ENCODE measurements around the gene ZNF548.
"Not testable (repeated sequence)": the region's sequence is repeated elsewhere in the genome, so short reads cannot be mapped to it uniquely, and the experiment has no call there.

ZNF548 gene
- total RNA-seq = 52.0 to 75.9 (median 73.7) reads per million in 4 experiments

DNA sequence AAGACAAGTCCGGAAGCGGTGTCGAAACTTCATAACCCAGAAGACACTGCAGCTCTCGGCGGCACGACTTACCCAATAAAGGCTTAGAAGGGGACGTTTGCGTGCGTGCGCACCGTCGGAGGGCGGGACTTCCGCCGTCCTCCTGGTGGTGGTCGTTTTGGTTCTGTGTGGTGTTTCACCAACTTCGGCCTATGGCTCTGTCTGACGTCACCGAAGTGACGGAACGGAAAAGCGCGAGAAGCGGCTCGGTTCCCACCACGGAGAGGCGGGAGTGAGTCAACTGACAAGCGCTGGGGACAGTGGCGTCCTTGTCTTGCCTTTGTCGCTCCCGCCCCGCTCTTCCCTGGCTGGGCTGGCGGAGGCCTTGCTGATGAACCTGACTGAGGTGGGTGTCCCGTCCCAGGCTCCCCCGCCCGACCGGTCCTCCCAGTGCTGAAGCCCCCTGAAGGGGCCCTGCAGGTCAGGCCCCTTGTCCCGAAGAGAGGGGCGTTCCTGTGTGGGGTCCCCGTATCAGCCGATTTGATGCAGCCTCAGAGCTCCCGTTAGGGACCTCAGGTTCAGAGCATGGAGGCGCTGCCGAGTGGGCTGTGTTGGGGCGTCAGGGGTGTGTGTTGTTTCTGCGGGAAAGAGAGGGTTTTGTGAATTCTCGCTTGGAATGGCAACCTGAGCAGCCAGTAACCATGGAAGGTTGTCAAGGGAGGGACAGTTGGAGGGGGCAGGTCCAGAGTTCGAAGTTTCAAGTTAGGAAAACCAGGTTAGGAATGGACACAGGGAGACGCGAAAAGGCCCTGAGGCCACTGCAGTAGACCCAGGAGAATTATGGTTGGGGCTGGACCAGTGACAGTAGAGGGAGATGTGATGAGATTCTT is at the start of gene ZNF548:
ZNF548 (plus strand) TSS at position 125 of the 869 bp plus-strand sequence; CDS start at position 371, 246 bp downstream.
- DNase-seq = peak; percentile 97

DNA sequence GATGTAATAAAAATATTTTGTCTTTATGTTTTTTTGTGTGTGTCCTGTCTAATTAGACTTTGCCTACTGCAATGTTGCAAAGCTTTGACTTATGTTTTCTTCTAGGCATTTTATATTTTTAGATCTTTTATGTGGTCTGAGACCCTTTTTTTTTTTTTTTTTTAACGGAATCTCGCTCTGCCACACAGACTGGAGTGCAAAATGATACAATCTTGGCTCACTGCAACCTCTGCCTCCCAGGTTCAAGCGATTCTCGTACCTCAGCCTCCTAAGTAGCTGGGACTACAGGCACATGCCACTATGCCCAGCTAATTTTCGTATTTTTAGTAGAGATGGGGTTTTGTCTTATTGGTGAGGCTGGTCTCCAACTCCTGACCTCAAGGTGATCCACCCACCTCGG is 47.1 kb upstream of the ZNF548 start:
- no peak for DNase-seq

DNA sequence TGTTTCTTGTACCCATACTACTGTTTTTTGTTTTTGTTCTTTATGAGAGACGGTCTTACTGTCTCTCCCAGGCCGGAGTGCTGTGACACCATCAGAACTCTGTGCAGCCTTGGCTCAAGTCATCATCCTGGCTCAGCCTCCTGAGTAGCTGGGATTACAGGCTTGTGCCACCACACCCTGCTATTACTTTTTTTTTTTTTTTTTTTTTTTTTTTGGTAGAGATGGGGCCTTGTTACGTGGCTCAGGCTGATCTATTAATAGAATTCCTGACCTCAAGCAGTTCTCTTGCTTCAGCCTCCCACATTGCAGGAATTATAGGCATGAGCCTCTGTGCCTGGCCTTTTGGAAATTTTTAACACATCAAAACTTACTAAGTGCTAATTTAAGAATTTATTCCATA is 41.5 kb upstream of the ZNF548 start:
- DNase-seq = no peak

DNA sequence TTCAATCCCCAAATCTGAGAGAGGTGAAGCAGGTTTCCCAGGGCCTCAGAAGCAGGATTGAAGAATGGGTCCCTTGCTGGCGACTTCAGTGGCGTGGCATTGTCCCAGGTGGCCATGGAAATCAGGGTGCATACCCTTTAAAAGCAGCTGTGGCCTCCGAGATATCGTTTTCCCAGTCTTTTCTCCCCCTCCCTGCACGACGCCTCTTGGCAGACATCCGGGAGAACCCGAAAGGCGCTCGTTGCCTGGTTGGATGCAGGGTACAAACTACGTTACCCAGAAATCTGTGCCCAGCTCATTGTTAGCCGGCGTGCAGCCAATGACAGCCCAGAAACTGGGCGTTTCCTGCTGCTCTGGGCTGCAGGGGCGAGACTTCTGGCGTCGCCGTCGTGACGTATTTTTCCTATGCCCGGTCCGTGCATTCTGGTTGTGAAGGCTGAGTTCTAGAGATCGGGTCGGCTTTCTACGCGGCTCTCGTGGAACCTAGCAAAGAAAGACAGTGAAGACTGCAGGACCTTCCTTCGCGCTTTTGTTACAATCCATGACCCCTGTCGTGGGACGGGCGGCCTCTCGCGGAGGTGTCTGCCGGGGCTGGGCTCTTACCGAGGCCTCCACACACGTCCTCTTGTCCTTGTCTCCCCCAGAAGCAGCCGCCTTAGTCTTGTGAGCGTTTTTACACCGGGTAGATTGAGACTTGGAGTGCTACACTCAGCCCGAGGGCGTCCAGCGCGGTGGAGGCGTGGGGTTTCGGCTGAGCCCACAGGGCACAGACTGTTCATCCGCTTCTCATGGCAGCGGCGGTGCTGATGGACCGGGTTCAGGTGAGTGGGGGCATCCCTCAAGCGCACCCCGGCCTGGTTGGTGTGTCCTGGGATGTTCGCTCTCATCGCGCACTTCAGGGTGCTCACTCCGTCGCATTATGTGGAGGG is 38.5 kb upstream of the ZNF548 start, which contains the start of gene ZNF304:
ZNF304 (plus strand) TSS at position 395 of the 929 bp plus-strand sequence; CDS start at position 789, 394 bp downstream.
- peak; percentile 65 for DNase-seq

DNA sequence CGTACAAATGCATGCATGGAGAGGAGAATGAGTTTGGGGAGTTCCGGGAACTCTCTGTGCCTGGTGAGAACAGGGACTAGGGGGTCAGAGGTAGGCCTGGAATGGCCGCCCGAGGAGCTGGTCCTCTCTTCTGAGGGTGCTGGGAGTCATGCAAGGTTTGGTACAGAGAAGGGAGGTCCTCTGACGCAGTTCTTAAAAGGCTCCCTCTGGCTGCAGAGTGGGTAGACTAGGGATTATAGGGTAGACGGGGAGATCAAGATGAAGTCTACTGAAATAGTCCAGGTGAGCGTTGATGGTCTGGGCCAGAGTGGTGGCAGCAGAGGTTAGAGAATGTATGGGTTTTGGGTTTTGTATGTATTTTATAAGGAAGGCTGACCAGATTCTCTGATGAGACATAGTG is 37.8 kb upstream of the ZNF548 start:
- no peak for DNase-seq

DNA sequence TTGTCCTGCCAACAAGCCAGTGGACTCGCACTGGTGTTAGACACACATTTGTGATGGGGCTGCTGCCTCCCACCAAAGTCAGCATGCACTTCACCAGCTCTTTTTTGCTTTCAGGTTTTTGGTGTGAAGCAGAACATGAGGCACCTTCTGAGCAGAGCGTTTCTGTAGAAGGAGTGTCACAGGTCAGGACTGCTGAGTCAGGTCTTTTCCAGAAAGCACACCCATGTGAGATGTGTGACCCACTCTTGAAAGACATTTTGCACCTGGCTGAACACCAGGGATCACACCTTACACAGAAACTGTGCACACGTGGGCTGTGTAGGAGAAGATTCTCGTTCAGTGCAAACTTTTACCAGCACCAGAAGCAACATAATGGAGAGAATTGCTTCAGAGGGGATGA is 33.7 kb upstream of the ZNF548 start:
- no peak for DNase-seq

DNA sequence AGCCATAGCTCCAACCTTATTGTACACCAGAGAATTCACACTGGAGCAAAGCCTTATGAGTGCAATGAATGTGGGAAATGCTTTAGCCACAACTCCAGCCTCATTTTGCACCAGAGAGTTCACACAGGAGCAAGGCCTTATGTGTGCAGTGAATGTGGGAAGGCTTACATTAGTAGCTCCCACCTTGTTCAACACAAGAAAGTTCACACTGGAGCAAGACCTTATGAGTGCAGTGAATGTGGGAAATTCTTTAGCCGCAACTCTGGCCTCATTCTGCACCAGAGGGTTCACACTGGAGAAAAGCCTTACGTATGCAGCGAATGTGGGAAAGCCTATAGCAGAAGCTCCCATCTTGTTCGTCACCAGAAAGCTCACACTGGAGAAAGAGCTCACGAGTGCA is 32.2 kb upstream of the ZNF548 start:
- no peak for DNase-seq

DNA sequence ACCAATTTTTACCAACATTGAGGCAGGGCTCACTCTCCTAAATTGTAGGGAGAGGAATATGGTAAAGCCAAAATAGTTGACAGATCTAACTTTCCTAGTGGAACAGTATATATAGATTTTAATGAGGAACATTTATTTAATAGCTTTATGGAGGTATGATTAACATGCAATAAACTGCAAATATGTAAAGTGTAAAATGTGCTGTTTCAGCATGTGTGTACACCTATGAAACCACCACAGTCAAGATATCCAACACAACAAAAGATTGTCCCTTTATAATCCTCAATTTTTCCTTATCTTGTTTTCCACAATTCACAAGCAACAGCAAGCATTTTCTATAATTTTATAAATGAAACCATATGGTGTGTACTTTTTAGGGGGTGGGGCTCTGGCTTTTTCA is 30.4 kb upstream of the ZNF548 start:
- DNase-seq = no peak

DNA sequence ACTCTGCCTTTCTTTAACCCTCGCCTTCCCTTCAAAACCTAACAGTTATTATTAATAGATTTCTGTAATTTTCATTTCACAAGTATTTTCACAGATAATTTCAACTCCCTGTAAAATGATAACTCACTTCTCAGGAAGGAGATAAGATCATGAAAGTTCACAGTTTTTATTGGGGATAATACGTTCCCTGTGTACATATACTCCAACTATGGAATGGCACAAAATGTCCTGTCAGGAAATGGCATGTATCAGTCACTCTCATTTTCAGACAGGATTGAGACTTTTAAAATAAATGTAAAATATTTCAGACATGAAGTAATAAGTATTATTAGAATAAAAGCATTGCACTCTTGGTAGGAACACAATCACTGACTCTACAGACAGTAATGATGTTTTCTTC is 27.2 kb upstream of the ZNF548 start:
- DNase-seq = no peak

DNA sequence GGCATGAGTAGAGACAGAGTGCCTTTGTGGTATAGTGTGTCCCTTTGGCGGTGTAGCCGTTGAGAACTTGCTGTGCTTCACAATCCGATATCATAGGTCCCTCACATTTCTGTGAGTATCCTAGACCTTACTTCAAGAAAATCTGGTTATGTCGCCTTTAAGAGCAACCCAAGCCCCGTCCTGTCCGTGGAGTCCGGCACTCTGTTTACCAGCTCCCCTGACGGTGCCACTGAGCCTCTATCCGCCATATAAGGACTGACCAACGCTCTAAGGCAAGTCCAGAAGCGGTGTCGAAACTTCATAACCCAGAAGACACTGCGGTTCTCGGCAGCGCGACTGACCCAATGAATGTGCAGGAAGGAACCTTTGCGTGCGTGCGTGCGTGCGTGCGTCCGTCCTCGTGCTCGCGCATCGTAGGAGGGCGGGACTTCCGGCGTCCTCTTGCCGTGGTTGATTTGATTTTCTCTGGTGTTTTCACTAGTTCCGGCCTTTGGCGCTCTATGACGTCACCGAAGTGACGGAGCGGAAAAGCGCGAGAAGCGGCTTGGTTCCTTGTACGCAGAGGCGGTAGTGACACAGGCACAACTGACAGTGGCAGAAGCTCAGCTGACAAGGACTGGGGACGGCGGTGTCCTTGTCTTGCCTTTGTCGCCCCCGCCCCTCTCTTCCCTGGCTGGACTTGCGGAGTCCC is 26.5 kb upstream of the ZNF548 start, which contains the start of the genes TRAPPC2B and ZNF547:
TRAPPC2B (plus strand) TSS at position 555 of the 691 bp plus-strand sequence. CDS start 1,283 bp downstream, outside the sequence.
ZNF547 (plus strand) TSS at position 555 of the 691 bp plus-strand sequence. CDS start 5,005 bp downstream, outside the sequence.
- DNase-seq = peak; percentile 95

DNA sequence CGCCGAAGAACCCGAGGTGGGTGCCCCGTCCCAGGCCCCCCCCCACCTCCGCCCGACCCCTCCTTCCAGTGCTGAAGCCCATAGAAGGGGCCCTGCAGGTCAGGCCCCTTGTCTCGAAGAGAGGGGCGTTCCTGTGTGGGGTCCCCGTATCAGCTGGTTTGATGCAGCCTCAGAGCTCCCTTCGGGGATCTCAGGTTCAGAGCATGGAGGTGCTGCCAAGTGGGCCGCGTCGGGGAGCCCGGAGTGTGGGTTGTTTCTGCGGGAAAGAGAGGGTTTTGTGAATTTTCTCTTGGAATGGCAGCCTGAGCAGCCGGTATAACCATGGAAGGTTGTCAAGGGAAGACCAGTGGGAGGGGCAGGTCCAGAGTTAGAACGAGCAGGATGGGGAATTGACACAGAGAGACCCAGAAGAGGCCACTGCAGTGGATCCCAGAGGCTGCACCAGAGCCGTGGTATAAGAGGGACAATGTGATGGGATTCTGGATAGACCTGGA is 25.9 kb upstream of the ZNF548 start:
- no peak for DNase-seq

DNA sequence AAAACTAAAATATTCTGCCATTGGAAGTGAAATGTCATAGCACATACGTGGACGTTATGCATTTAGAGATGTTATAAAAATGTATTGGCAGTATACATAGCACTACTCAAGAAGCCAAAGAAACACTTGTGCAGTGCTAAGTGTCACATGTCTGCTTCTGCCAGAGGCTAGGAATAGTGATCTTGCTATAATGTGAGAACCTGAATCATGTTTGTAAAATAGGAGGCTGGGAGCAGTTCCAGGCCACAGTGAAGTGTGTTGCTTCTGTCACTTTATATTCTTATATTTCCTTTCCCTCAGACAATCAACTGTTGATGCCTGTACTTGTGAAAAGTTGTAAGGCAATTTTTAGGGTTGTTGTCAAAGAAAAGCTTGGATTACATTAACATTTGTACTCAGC is 22.9 kb upstream of the ZNF548 start:
- no peak for DNase-seq

DNA sequence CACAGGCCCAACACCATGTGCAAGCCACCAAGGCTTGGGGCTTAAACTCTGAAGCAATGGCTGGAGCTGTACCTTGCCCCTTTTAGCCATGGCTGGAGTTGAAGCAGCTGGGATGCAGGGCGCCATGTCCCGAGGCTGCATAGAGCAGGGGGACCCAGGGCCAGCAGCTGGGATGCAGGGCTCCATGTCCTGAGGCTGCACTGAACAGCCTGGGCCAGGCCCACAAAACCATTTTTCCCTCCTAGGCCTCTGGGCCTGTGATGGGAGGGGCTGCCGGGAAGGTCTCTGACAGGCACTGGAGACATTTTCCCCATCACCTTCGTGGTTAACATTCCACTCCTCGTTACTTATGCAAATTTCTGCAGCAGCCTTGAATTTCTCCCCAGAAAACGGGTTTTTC is 15.5 kb upstream of the ZNF548 start:
- no peak for DNase-seq

DNA sequence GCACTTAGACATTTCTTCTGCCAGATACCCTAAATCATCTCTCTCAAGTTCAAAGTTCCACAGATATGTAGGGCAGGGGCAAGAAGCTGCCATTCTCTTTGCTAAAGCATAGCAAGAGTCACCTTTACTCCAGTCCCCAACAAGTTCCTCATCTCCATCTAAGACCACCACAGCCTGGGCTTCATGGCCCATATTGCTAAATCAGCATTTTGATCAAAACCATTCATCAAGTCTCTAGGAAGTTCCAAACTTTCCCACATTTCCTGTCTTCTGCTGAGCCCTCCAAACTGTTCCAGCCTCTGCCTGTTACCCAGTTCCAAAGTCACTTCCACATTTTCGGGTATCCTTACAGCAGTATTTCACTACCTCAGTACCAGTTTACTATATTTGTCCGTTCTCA is 15.0 kb upstream of the ZNF548 start:
- DNase-seq = not testable (repeated sequence)

DNA sequence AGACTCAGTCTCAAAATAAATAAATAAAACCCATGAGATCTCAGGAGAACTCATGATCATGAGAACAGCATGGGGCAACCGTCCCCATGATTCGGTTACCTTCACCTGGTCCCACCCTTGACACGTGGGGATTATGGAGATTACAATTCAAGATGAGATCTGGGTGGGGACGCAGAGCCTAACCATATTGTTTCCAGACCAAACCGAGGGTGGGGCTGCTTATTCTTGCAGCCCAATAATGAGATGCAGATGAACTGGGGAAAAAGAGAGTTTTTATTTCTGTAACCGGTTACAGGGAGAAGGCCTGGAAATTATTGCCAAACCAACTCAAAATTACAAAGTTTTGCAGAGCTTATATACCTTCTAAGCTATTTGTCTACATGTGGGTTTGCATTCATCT is 13.5 kb upstream of the ZNF548 start:
- no peak for DNase-seq

DNA sequence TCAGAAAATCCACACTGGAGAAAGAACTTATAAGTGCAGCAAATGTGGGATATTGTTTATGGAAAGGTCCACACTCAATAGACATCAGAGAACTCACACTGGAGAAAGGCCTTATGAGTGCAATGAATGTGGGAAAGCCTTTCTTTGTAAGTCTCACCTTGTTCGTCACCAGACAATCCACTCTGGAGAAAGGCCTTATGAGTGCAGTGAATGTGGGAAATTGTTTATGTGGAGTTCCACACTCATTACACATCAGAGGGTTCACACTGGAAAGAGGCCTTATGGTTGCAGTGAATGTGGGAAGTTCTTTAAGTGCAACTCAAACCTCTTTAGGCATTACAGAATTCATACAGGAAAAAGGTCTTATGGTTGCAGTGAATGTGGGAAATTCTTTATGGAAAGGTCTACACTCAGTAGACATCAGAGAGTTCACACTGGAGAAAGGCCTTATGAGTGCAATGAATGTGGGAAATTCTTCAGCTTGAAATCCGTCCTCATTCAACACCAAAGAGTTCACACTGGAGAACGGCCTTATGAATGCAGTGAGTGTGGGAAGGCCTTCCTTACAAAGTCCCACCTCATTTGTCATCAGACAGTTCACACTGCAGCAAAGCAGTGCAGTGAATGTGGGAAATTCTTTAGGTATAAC is 12.0 kb upstream of the ZNF548 start:
- no peak for DNase-seq

DNA sequence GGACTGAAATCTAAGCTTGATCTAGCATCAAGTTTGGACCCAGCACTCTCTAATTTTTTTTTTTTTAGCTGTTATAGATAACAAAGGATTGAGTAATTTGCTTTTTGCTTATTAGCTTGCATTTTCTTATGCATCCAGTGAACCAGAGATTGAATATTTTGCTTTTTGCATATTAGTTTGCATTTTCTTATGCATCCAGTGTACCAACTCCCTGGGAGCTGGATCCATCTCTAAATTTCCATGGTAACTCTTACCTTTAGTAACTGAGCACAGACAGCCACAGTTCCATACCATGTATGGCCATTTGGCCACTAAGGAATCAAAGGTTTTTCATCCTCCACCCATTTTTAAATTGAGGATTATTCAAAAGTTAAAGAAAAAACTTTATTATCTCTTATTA is 8.7 kb upstream of the ZNF548 start:
- no peak for DNase-seq

DNA sequence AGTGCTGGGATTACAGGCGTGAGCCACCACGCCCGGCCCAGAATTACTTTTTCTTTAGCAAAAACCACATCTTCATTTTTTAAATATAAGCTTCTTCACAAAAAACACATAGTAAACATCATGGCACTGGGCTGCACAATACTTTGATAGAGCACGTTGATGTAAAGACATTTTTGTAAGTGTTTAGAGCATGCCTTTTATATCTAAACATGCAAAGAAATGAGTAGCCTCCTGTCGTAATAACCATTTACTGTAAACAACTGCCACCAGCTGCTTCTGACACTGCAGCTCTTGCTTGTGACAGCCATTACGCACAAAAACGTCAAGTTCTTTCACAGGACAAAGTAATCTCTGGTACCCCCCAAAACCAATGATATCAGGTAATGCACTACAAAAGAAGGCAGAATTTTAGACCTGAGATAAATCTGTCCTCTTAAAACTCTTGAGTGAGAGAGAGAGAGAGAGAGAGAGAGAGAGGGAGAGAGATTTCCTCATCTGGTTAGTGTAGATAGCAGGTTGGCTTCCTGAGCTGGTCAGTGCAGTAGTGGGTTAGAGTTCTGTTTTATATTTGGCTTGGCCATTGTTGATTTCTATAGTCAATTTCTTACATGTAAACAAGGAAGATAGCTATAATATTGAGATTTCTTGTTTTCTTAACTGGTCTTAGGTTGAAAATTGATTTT is 6.7 kb upstream of the ZNF548 start:
- no peak for DNase-seq

DNA sequence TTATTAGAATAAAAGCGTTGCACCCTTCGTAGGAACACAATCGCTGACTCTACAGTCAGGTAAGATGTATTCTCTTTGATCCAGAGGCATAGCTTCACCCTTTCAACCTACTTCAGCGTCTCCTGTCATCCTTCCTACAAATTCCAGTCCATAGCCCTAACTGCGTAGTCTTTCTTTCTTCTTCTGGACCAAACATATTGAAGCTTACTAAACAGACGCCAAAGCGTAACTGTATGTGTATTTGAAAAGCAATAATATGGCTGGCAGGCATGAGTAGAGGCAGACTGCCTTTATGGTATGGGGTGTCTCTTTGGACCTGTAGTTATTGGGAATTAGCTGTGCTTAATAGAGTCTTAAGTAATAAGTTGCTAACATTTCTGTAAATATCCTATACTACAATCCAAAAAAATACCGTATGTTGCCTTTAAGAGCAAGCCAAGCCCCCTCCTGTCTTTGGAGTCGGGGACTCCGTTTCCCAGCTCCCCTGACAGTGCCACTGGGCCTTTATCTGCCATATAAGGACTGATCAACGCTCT is 392 bp upstream of the ZNF548 start:
- no peak for DNase-seq

DNA sequence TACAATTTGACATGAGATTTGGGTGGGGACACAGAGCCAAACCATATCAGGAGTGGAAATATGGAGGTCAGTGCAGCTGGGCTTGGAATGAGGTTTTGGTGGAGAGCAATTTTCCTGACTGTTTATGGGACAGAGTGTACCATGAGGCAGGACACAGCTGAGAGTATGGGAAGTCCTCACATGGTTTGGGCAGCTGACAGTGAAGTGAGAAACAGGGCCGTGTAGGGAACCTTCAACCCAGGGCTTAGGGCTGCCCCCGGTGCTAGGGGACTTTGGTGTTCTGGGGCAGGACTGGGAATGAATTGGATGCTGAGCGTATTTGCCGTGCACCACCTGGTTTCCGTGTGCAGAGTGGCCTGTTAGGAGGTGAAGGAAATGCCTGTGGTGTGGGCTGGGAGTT is 6.1 kb downstream of the ZNF548 start:
- DNase-seq = no peak

DNA sequence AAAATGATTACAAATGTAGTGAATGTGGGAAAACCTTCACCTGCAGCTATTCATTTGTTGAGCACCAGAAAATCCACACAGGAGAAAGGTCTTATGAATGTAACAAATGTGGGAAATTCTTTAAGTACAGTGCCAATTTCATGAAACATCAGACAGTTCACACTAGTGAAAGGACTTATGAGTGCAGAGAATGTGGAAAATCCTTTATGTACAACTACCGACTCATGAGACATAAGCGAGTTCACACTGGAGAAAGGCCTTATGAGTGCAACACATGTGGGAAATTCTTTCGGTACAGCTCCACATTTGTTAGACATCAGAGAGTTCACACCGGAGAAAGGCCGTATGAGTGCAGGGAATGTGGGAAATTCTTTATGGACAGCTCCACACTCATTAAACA is 9.2 kb downstream of the ZNF548 start:
- DNase-seq = no peak

Measured in effector CD8-positive, alpha-beta T cell (primary cell).